ENCODE measurements around the gene ZFP92. TPM values are rescaled to one million over a fixed set of nuclear protein-coding genes. Genes with fewer than 3 reads are reported as not detected.

Gene ZFP92
- total RNA-seq, 1 donor from 2014 or later: 1.5 TPM

DNA sequence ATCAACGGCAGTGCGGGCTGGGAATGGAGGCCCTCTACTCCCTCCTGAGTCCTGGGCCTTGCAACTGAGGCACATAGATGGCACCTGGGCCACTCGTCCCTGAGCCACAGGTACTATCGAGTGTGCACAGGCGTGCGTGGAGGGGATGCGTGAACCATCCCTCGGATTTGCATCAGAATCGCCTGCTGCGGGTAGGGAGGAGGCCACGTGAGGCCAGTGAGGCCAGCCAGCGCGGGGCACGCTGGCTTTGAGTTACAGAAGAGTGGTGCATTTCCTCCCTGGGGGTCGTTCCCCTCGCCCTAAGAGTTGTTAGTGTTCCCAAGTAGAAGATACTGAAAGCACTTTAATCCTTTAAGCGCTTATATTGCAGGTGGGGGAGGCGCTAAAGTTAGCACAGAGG lies 10.6 kb downstream of the ZFP92 start:
- Mint-ChIP-seq H3K9me3 (ENCODE audit: low read depth) (peaks cover 6% of the 10 kb centered on the region), H3K36me3 (ENCODE audit: low read depth) (peaks cover 3% of the 10 kb centered on the region), H3K4me1 (ENCODE audit: low read depth) (no peaks in the 10 kb centered on the region), H3K27ac (ENCODE audit: unreplicated experiment) (no peak overlapping the region), H3K27me3 (ENCODE audit: low read depth) (peaks cover under 1% of the 10 kb centered on the region), H3K4me3 (ENCODE audit: unreplicated experiment) (no peak overlapping the region)
- TF ChIP-seq, protein P1, sequence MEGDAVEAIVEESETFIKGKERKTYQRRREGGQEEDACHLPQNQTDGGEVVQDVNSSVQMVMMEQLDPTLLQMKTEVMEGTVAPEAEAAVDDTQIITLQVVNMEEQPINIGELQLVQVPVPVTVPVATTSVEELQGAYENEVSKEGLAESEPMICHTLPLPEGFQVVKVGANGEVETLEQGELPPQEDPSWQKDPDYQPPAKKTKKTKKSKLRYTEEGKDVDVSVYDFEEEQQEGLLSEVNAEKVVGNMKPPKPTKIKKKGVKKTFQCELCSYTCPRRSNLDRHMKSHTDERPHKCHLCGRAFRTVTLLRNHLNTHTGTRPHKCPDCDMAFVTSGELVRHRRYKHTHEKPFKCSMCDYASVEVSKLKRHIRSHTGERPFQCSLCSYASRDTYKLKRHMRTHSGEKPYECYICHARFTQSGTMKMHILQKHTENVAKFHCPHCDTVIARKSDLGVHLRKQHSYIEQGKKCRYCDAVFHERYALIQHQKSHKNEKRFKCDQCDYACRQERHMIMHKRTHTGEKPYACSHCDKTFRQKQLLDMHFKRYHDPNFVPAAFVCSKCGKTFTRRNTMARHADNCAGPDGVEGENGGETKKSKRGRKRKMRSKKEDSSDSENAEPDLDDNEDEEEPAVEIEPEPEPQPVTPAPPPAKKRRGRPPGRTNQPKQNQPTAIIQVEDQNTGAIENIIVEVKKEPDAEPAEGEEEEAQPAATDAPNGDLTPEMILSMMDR (IDR thresholded peaks at IDR 0.05): no peak
- DNase-seq (ENCODE audit: low spot score): no peak

DNA sequence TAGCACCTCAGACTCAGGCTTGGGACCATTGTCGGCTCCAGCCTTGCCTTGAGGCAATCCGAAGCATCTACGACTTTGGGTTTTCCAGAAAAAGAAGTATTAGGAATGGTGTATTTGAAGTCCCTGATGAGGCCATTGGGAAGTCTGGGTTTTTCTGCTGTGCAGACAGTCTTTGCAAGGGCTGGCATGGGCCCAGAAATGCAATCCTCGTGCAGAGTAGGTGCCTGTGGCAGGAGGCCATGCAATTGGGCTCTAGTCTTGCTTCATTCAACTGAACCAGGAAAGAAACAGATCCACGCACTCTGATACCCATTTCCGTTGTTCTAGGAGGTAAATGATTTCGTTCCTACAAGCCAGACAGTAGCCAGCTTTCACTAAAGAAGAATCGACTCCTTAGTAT lies 12.4 kb downstream of the ZFP92 start:
- Mint-ChIP-seq H3K27ac (ENCODE audit: unreplicated experiment) (no peak overlapping the region), H3K9me3 (ENCODE audit: low read depth) (peaks cover 17% of the 10 kb centered on the region), H3K4me1 (ENCODE audit: low read depth) (no peaks in the 10 kb centered on the region), H3K27me3 (ENCODE audit: low read depth) (no peaks in the 10 kb centered on the region), H3K36me3 (ENCODE audit: low read depth) (peaks cover 3% of the 10 kb centered on the region), H3K4me3 (ENCODE audit: unreplicated experiment) (no peak overlapping the region)
- DNase-seq (ENCODE audit: low spot score): no peak
- TF ChIP-seq, protein P1 (IDR thresholded peaks at IDR 0.05): no peak

DNA sequence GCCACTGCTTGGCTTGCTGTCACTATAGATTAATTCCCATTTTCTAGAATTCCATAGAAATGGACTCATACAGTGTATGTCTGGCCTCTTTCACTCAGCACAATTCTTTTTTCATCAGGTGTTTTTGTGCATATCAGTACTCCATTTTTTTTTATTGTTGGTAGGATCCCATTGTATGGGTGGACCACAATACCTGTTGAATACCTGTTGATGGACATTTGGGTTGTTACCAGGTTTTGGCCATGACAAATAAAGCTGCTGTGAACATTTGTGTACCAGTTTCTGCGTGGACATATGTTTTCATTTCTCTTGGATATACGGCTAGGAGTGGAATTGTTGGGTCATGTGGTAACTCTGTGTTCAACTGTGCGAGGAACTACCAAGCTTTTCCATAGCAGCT lies 14.9 kb downstream of the ZFP92 start:
- peaks cover 2% of the 10 kb centered on the region for H3K36me3 Mint-ChIP-seq (ENCODE audit: low read depth)
- no peaks in the 10 kb centered on the region for H3K4me1 Mint-ChIP-seq (ENCODE audit: low read depth)
- no peak for DNase-seq (ENCODE audit: low spot score)
- TF ChIP-seq, protein P1 (IDR thresholded peaks at IDR 0.05): no peak
- H3K27me3 Mint-ChIP-seq (ENCODE audit: low read depth): peaks cover 2% of the 10 kb centered on the region
- no peak overlapping the region for H3K27ac Mint-ChIP-seq (ENCODE audit: unreplicated experiment)
- peaks cover 28% of the 10 kb centered on the region for H3K9me3 Mint-ChIP-seq (ENCODE audit: low read depth)
- no peak overlapping the region for H3K4me3 Mint-ChIP-seq (ENCODE audit: unreplicated experiment)

DNA sequence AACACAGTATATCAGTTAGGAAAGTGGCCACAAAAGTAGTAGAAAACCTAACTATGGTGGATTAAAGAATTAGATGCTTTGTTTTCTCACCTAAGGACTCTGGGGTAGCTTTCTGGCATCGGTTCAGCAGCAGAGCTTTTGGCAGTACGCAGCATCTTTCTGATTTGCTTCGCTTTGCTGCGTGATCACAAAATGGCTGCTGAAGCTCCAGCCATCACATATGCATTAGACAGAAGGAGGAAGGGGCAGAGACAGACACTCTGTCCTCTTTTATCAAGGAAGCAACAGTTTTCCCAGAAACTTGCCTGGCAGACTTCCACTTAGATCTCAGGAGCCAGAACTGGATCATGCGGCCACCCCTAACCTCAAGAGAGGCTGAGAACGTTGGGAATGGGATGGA lies 19.5 kb downstream of the ZFP92 start:
- TF ChIP-seq, protein P1 (IDR thresholded peaks at IDR 0.05): no peak
- no peaks in the 10 kb centered on the region for H3K4me1 Mint-ChIP-seq (ENCODE audit: low read depth)
- peaks cover 2% of the 10 kb centered on the region for H3K27me3 Mint-ChIP-seq (ENCODE audit: low read depth)
- DNase-seq (ENCODE audit: low spot score): no peak
- H3K4me3 Mint-ChIP-seq (ENCODE audit: unreplicated experiment): no peak overlapping the region
- H3K36me3 Mint-ChIP-seq (ENCODE audit: low read depth): no peaks in the 10 kb centered on the region
- H3K9me3 Mint-ChIP-seq (ENCODE audit: low read depth): peaks cover 29% of the 10 kb centered on the region
- H3K27ac Mint-ChIP-seq (ENCODE audit: unreplicated experiment): no peak overlapping the region

DNA sequence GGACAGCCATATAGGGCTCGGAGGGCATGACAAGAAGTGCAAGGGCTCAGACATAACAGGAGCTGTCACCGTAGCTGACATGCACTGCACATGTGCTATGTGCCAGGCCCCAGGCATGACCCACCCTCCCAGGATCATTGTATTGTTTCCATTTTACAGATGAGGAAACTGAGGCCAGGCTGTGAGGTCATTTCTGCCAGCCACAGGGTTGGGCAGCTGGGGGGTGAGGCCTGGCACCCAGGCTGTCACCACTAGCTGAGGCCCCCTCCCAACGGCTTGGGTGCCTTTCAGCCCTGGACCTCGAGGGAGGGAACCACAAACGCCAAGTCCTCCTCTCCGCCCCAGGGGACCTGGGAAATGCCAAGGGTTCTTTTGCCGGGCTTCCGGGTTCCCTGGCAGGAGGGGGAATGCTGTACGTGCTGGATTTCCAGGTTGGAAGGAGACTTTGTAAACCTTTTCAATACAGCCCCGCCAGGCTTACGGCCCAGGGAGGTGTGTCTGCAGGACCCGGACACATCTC lies 21.9 kb downstream of the ZFP92 start:
- H3K9me3 Mint-ChIP-seq (ENCODE audit: low read depth): peaks cover 15% of the 10 kb centered on the region
- no peak overlapping the region for H3K4me3 Mint-ChIP-seq (ENCODE audit: unreplicated experiment)
- H3K36me3 Mint-ChIP-seq (ENCODE audit: low read depth): no peaks in the 10 kb centered on the region
- H3K27ac Mint-ChIP-seq (ENCODE audit: unreplicated experiment): no peak overlapping the region
- TF ChIP-seq, protein P1 (IDR thresholded peaks at IDR 0.05): no peak
- DNase-seq (ENCODE audit: low spot score): no peak
- no peaks in the 10 kb centered on the region for H3K4me1 Mint-ChIP-seq (ENCODE audit: low read depth)
- H3K27me3 Mint-ChIP-seq (ENCODE audit: low read depth): peaks cover 4% of the 10 kb centered on the region

Data from chondrocyte (in vitro differentiated cells).